Measurements from ENCODE around the gene ZCCHC4.
A peak's percentile ranks its signal among the peaks of the same experiment; 100 is the strongest.

Gene ZCCHC4

GRCh38 chr4:25312496-25313200 is at the start of gene ZCCHC4:
TSS of gene ZCCHC4 (plus strand) at chr4:25312774. CDS start at chr4:25312810, 36 bp downstream.
- DNase-seq, result peak; percentile 86

DNA sequence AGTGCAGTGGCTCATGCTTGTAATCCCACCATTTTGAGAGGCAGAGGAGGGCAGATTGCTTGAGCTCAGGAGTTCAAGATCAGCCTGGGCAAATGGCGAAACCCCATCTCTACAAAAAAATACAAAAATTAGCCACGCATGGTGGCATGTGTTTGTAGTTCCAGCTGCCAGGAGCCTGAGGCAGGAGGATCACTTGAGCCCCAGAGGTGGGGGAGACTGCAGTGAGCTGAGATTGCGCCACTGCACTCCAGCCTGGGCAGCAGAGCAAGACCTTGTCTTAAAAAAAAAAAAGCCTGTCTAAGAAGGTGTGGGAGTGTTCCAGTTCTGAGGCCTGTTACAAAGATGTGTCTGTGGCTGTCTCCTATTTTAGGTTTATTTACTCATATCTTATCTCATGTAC is 40.7 kb upstream of the ZCCHC4 start:
- DNase-seq, result no peak

GRCh38 chr4:25280210-25280609 is 32.4 kb upstream of the ZCCHC4 start:
- DNase-seq, result no peak

DNA sequence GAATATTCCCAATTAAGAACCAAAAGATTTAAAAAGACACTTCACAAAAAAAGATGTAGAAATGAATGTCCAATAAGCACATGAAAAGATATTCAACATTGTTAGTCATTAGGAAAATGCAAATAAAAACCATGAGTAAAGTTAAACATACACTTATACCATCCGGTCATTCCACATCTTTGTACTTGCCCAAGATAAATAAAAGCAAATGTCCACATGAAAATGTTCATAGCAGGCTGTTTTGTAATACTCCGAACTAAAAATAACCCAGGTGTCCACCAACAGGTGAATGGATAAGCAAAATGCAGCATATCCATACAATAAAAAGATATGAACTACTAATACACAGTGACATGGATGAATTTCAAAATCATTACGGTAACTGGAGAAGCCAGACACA is 28.6 kb upstream of the ZCCHC4 start:
- no peak for DNase-seq

DNA sequence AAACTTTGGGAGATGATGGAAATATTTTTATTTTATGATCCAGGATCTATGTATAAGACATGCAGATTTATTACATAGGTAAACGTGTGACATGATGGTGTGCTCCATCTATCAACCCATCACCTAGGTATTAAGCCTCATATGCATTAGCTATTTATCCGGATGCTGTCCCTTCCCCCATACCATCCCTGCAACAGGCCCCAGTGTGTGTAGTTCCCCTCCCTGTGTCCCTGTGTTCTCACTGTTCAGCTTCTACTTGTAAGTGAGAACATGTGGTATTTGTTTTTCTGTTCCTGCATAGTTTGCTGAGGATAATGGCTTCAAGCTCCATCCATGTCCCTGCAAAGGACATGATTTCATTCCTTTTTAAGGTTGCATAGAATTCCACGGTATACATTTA is 28.1 kb upstream of the ZCCHC4 start:
- no peak for DNase-seq

GRCh38 chr4:25290490-25291067 is 22.0 kb upstream of the ZCCHC4 start:
- DNase-seq, result no peak

- DNase-seq, result no peak
Measured at GRCh38 chr4:25291158-25291733, 21.3 kb upstream of the ZCCHC4 start.

DNA sequence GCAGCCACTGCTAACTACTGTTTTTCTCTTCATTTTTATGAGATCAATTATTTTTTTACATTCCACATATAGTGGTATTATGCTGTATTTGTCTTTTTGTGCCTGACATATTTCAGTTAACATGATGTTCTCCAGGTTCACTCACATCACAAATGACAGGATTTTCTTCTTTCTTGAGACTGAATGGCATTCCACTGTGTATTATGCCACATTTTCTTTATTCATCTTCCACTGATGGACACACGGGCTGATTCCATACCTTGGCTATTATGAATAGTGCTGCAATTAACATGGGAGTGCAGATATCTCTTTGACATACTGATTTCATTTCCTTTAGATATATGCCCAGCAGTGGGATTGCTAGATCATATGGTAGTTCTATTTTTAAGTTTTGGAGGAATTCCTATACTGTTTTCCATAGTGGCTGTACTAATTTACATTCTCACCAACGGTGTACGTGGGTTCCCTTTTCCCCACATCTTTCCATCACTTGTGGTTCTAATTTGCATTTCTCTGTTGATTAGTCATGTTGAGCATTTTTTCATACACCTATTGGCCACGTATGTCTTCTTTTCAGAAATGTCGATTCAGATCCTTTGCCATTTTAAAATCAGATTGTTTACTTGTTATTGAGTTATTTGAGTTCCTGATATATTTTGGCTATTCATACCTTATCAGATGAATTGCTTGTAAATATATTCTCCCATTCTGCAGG is 14.9 kb upstream of the ZCCHC4 start:
- DNase-seq, result no peak

DNA sequence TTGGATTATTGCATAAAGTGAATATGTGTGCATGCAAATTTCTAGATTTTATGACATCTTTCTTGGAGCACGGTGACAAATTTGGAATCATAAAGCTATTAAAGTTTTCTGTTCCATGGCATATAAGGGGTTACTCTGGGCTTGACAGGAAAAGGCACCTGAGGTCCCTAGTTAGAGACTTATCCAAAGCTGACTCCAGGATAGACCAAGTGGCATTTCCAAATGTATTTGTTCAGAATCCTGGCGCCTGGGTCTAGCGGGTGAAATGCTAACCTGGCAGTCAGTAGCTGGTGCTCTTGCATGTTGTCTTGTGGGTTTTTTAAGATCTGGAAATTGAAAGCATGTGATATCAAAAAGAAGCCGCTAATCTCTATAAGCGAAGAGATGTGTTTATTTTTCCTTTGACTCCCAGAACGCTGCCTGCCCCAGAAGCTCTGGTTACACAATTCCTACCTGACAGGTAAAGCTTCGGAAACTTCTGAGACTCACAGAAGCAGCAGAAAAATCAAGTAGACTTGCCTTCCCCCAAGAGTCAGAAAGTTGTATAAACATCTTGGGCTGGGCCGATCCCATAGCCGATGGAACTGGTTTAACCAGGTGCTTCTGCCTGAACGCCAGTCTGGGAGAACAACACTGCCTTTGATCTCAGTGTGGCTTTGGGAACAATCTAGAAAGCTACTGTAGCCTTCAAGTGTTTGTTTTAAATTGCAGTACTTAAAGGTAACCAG is 12.9 kb upstream of the ZCCHC4 start:
- DNase-seq, result no peak

- DNase-seq, result no peak
Measured at GRCh38 chr4:25301471-25301870, 11.1 kb upstream of the ZCCHC4 start.

DNA sequence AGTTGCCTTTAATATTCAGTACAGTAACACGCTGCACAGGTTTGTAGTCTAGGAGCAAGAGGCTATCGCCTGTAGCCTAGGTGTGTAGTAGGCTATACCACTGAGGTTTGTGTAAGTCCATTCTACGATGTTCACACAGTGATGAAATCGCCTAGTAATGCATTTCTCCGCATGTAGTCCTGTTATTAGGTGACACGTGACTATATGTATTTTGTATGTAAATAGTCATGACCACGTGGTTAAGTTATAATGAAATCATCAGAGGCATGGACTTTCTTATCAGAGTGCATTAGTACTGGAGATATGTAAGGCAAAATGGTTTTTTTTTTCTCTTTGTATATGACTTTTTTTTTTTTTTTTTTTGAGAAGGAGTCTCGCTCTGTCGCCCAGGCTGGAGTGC is 9.9 kb upstream of the ZCCHC4 start:
- DNase-seq, result no peak

GRCh38 chr4:25303578-25303977 is 9.0 kb upstream of the ZCCHC4 start:
- no peak for DNase-seq

DNA sequence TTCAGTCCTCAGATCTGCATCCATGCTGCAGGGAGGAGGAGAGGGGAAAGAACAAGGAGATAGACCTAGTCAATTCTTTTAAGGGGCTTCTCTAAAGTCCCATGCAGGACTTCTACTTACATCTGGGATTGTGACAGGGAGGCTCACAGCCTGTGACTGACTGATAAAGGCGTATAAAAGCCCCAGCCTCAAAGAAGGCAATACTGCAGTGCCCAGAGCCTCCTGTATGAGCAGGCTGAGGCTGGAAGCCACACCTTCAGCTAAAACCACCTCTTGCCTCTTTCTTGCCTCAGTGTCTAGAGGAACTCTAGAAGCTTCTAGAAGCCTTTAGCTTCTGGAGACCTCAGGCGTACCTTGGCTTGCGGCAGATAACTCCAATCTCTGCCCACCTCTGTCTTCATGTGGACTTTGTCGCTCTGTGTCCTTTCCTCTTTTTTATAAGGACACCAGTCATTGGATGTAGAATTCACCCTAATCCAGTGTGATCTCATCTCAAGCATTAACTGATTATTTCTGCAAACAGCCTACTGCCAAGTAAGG is 6.0 kb upstream of the ZCCHC4 start:
- no peak for DNase-seq

DNA sequence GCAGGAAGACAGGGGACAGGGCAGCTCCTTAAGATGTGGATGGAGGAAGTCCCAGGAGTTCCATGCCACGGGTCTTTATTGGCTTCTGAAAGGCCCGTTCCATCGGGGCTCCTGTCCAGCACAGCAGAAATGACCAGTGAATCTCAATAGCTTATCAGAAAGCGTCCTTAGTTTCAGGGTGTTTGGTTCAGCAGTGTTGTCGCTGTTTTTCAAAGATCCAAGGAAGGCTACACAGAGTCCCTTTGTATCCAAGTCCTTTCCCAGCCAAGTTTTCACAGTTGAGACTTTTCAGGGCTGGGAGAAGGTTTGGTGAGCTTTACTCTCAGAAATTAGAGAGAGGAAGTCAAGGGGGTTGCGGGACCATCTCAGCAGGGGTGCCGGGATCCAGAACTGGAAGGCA is 5.0 kb upstream of the ZCCHC4 start:
- no peak for DNase-seq

- DNase-seq, result no peak
Measured at GRCh38 chr4:25308306-25308705, 4.3 kb upstream of the ZCCHC4 start.

GRCh38 chr4:25308761-25309160 is 3.8 kb upstream of the ZCCHC4 start:
- DNase-seq, result no peak

DNA sequence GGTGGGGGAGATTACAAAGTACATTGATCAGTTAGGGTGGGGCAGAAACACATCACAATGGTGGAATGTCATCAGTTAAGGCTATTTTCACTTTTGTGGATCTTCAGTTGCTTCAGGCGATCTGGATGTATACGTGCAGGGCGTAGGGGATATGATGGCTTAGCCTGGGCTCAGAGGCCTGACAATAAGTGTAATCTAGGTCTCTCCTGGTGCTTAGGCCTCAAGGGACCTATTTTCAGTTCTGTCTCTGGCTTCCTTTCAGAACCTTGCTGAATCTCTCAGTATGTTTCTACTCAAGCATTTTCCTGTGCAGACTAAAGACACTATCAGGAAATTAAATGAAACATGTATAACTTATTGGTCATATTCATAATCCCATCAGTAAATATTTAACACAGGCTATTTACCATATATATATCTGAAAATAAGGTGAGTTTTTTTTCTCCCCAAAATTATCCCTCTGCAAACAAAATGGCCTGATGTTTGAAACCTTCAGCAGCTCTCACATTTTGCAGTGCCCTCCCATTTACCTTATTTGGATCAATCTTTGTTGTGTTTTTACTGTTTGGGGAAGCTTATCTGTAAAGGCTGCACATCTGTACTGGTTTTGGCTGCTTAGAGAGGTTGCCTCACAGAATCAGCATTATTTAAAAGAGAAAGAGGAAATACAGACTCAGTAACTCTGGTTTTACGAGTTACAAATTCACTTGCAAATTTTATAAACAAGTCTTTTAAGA is 2.3 kb upstream of the ZCCHC4 start:
- DNase-seq, result no peak

DNA sequence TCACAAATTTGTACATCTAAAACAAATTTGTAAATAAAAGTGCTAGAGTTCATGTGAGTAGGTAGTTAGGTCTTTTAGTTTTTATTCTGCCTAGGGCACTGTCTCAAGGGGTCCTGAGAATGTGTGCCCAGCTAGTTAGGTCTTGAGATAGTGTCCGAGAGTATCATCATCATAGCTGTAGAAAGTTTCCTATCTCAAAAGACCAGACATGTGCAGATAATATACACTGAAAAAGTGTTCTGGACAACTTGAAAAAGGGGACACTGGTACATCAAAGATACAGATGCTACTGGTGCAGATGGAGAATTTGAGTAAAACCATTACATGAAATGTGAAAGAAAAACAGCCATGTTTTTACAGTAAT is 1.8 kb upstream of the ZCCHC4 start:
- no peak for DNase-seq

DNA sequence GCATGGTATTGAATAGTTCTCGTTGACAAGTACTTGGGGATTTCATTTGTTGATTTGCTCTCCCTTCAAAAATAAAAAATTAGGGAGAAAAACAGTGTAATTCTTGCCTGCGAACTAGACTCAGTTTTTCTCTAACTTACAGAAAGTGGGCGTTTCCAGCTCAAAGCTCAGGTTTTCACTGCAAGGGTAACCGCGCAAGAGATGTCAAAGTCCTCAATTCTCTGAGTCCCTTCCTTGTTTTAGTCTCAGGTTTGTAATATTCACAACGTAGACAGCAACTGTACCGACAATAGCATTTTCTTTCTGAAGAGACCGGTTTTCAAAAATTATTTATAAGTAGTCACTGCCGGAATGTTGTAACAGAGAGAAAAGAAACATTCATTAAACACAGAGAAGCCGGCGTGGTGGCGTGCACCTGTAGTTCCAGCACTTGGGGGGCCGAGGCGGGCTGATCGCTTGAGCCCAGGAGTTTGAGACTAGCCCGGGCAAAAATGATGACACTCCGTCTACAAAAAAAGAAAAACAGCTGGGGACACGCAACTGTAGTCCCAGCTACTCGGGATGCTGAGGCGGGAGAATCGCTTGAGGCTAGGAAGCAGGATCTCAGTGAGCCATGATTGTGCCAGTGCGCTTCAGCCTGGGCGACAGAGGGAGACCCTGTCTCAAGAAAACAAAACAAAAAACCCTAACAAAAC is 774 bp downstream of the ZCCHC4 start:
- DNase-seq, result no peak

- DNase-seq, result no peak
Measured at GRCh38 chr4:25320336-25320735, 7.8 kb downstream of the ZCCHC4 start.

GRCh38 chr4:25320773-25321172 is 8.2 kb downstream of the ZCCHC4 start:
- no peak for DNase-seq

DNA sequence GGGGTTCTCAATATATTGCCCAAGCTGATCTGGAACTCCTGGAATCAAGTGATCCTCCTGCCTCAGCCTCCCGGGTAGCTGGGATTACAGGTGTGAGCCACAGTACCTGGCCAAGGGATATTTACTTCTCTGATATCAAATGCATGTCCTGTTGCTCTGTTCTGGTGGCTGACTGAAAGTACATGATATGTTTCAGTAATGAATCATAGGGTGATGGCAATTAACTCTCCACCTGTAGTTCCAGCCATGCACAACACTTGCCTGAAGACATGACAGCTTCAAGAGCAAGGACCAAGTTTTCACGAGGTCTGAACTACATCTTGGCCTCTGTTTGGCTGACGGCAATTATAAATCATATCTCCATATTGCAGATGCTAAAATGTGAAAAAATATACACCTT is 9.1 kb downstream of the ZCCHC4 start:
- DNase-seq, result no peak
